Neutrophil (primary cell): ENCODE results near the gene NOL8.

ENCODE experiments used
- H3K27ac ChIP-seq: fragments of 200-600 bp; sonication (generic); 2 replicates; pipeline ENCODE4 v1.5.1; 2016; ENCODE audit warnings: mild to moderate bottlenecking, moderate library complexity
- H3K27me3 ChIP-seq: fragments of 200-600 bp; sonication (generic); 2 replicates; pipeline ENCODE4 v1.6.0; 2016; ENCODE audit warnings: mild to moderate bottlenecking
- H3K36me3 ChIP-seq: fragments of 200-600 bp; sonication (generic); 2 replicates; pipeline ENCODE4 v1.5.1; 2017
- H3K4me1 ChIP-seq, 2 experiments: fragments of 200-600 bp in 1 of 2; sonication (generic) in 1 of 2; 1 replicate in 1 of 2; 2 replicates in 1 of 2; pipeline versions ENCODE4 v1.5.1 to v1.6.1; 2013 to 2016; ENCODE audit warnings: low read depth in 1 of 2, low read length in 1 of 2, mild to moderate bottlenecking in 1 of 2, moderate library complexity in 1 of 2; ENCODE audit not compliant: control insufficient read depth in 1 of 2, insufficient read depth in 1 of 2
- H3K4me3 ChIP-seq, 2 experiments: fragments of 200-600 bp in 1 of 2; sonication (generic) in 1 of 2; 1 replicate in 1 of 2; 2 replicates in 1 of 2; pipeline ENCODE4 v1.5.1; 2013 to 2016; ENCODE audit warnings: low read depth in 1 of 2, low read length in 1 of 2, mild to moderate bottlenecking in 1 of 2, moderate library complexity in 1 of 2
- H3K9me3 ChIP-seq: fragments of 200-600 bp; sonication (generic); 2 replicates; pipeline ENCODE4 v1.5.1; 2016
- CTCF ChIP-seq: fragments of 200-600 bp; sonication (generic); IDR thresholded peaks from 2 replicates; pipeline ENCODE4 v1.5.1; 2016; ENCODE audit warnings: antibody characterized with exemption

Gene NOL8

DNA sequence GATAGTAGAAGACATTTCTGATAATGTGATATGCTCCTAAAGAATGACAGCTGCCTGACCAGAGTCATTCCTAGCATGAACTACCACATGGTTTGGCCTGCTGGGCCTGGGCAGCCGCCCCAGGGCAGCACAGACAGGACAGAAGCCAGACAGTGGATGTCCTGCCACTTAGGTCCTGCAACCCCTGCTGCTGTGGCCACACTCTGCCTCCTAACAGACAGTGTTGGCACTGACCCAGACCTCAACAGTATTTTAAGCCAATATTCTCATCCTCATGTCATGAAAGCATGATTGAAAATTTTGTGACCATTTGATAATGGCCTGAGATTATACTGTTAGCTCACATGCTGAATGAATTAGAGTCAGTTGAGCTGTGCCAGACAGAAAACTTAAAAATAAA is 16.4 kb upstream of the NOL8 start:
- Histone ChIP-seq H3K27me3 (no peaks in the 10 kb centered on the region), H3K36me3 (peaks cover 4% of the 10 kb centered on the region), H3K4me3 (no peak overlapping the region), H3K27ac (no peak overlapping the region), H3K9me3 (no peaks in the 10 kb centered on the region), H3K4me1 (no peaks in the 10 kb centered on the region)
- no peak for TF ChIP-seq CTCF

DNA sequence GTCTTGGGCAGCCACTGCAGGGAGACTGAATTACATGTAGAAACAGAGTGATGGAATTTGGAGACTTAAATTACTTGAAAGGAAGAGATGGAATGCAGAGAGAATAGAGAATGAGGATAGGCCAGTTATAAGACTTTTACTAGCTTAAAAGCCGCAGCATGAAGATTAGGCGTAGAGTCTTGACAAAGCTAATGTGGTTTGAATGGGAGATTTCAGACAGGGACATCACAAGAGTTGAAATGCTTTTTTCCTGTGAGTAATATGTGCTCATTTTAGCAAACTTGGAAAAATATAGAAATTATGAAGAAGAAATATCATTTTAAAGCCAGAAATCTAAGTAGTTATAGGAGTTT is 8.1 kb upstream of the NOL8 start:
- Histone ChIP-seq H3K27me3 (no peaks in the 10 kb centered on the region), H3K4me3 (no peak overlapping the region), H3K27ac (no peak overlapping the region), H3K36me3 (peaks cover 9% of the 10 kb centered on the region), H3K4me1 (no peaks in the 10 kb centered on the region), H3K9me3 (no peaks in the 10 kb centered on the region)
- no peak for TF ChIP-seq CTCF

GRCh38 chr9:92332577-92333281 is 7.6 kb upstream of the NOL8 start:
- Histone ChIP-seq H3K27ac (no peak overlapping the region), H3K4me3 (no peak overlapping the region), H3K36me3 (peaks cover 7% of the 10 kb centered on the region), H3K9me3 (no peaks in the 10 kb centered on the region), H3K4me1 (no peaks in the 10 kb centered on the region), H3K27me3 (no peaks in the 10 kb centered on the region)
- no peak for TF ChIP-seq CTCF

GRCh38 chr9:92328225-92328624 is 3.1 kb upstream of the NOL8 start:
- no peak for TF ChIP-seq CTCF
- Histone ChIP-seq H3K36me3 (peaks cover 5% of the 10 kb centered on the region), H3K27me3 (no peaks in the 10 kb centered on the region), H3K4me1 (peaks cover 20 to 23% of the 10 kb centered on the region in 2 experiments), H3K27ac (no peak overlapping the region), H3K9me3 (no peaks in the 10 kb centered on the region), H3K4me3 (no peak overlapping the region)

DNA sequence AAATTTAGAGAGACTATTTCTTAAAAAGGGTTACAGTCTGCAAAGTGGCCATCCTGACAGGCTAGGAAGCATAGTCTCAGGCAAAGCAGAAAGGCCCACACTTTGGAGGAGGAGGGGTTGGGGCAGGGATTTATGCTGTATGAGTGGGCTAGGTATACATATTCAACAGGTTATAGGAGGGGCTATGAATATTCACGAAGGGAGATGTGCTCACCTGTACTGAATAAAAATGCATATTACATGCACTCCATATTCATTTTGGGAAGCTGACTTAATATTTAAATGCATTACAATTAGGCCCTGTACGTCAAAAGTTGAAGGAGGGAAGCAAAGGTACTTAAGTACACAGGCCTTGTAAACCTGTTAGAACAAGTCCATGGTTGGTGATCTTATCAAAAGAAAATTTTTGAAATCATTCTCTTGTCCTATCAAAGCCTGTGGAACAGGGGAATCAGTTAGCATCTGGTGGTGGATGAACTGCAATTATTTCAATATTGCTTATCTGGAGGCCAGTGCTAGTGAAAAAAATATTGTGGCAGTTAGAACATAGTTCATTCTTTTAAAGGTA is 2.2 kb upstream of the NOL8 start:
- TF ChIP-seq CTCF, result no peak
- peaks cover 6% of the 10 kb centered on the region for H3K36me3 ChIP-seq
- no peak overlapping the region for H3K4me3 ChIP-seq
- H3K27ac ChIP-seq, result no peak overlapping the region
- H3K27me3 ChIP-seq, result no peaks in the 10 kb centered on the region
- peaks cover 23 to 27% of the 10 kb centered on the region in 2 experiments for H3K4me1 ChIP-seq
- H3K9me3 ChIP-seq, result no peaks in the 10 kb centered on the region
